Erythroblast (primary cell): ENCODE measurements around the gene KIT.

Source experiments
- GATA1 ChIP-seq: IDR thresholded peaks from 2 replicates; pipeline ENCODE4 v1.6.1; 2011; ENCODE audit warnings: low read depth, mild to moderate bottlenecking, control low read depth, low read length, moderate library complexity
- POLR2A ChIP-seq: IDR thresholded peaks from 2 replicates; pipeline ENCODE4 v1.6.1; 2011; ENCODE audit warnings: mild to moderate bottlenecking, low read length

DNA sequence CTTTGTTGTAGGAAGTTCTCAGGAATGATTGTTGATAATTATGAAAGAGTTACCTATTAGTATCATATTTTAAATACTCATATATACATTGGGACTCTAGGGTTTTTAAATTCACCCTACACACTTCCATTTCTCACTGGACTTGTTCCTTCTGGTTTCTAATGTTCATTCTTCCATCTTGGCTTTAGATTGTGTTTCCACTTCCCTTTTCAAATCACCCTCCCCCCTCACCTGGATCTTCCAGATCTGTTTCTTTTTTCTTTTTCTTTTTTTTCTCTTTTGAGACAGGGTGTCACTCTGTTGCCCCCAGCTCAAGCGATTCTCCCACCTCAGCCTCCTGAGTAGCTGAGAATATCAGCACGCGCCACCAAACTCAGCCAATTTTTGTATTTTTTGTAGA, 6.7 kb upstream of the KIT start:
- no peak for TF ChIP-seq GATA1
- TF ChIP-seq POLR2A = no peak
